HEK293 (cell line): Measurements from ENCODE around the gene BAHD1.

ENCODE experiments used
- ZNF335 ChIP-seq: fragments of 450-650 bp; formaldehyde crosslinking; conservative IDR thresholded peaks from 2 replicates; pipeline ENCODE4 v1.5.1; 2016; ENCODE audit warnings: missing biosample characterization, missing genetic modification characterization
- ZNF707 ChIP-seq: fragments of 450-650 bp; formaldehyde crosslinking; IDR thresholded peaks from 2 replicates; pipeline ENCODE4 v1.5.1; 2016; ENCODE audit warnings: missing biosample characterization, missing genetic modification characterization

DNA sequence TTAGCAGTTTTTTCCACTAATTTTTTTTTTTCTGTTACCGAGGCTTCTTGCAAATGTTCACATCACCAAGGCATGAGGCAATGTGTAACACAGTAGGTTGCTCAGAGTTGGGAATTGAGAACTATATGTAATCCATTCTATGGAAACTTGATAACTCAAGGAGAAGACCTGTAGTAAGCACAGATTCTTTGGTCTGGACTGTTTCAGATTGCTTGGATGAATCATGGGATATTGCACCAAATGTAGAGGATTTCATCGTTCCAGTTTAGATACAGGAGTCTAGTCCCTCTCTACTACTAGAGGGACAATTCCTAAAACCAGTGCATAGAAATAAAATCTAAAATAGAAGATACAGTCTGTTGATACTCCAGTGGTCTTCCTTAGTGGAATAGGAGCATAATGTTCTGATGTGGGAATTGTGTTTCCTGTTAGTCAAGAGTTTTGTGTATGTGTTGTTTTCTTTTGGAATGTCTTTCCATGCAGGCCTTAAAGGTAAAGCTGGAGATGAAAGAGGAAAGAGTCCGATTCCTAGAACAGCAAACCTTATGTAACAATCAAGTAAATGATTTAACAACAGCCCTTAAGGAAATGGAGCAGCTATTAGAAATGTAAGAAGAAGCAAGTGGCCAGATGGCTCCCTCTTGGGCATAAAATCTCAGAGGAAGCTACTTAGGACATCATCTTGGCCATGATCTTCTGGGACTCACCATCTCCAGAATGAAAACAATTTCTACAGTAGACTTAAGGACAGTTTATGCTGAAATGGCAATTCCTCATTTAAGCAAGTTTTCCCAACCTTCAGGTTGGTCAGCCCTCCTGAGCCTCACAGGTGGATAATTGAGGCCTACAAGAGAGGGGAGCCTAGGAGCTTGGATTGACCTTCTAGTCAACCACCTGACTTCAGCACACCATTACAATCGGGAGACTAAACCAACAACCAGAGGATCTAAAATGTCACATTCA lies 47.5 kb upstream of the BAHD1 start:
- TF ChIP-seq ZNF335 (tag by site-specific recombination) (no peak), ZNF707 (tag by site-specific recombination) (no peak)
